Liver (tissue), 9 donors: Measurements from ENCODE around the gene ZBTB17. TPM values are rescaled to one million over a fixed set of nuclear protein-coding genes. Genes with fewer than 3 reads are reported as not detected.

Experiments
- DNase-seq: peaks from one replicate; pipeline ENCODE4 v3.0.0-alpha.2; 2017; ENCODE audit warnings: low spot score
- H3K27ac ChIP-seq, 2 donors: one replicate each; pipeline ENCODE4 v1.7.0; 2013; ENCODE audit warnings: inconsistent platforms in 2 of 2, low read length in 2 of 2, control low read depth in 1 of 2, low read depth in 1 of 2, mild to moderate bottlenecking in 1 of 2
- H3K27me3 ChIP-seq, 4 donors: one replicate each; pipeline versions ENCODE4 v1.6.1 to v1.7.0; 2013; ENCODE audit warnings: low read length in 3 of 4, inconsistent platforms in 1 of 4, mild to moderate bottlenecking in 1 of 4, moderate library complexity in 1 of 4; ENCODE audit not compliant: control insufficient read depth in 4 of 4, insufficient read depth in 4 of 4
- H3K36me3 ChIP-seq, 4 donors: one replicate each; pipeline versions ENCODE4 v1.6.1 to v1.7.0; 2013; ENCODE audit warnings: low read length in 3 of 4, mild to moderate bottlenecking in 3 of 4, low read depth in 1 of 4, moderate library complexity in 1 of 4; ENCODE audit not compliant: control insufficient read depth in 4 of 4, insufficient read depth in 3 of 4
- H3K4me1 ChIP-seq, 4 donors: one replicate each; pipeline versions ENCODE4 v1.6.1 to v1.7.0; 2013; ENCODE audit warnings: low read length in 3 of 4, mild to moderate bottlenecking in 3 of 4, moderate library complexity in 1 of 4; ENCODE audit not compliant: control insufficient read depth in 4 of 4, insufficient read depth in 4 of 4
- H3K4me3 ChIP-seq, 3 donors: one replicate each; pipeline versions ENCODE4 v1.6.1 to v1.7.0; 2013; ENCODE audit warnings: low read length in 3 of 3, control low read depth in 1 of 3, low read depth in 1 of 3, mild to moderate bottlenecking in 1 of 3
- H3K9ac ChIP-seq, 2 donors: one replicate each; pipeline ENCODE4 v1.7.0; 2013; ENCODE audit warnings: low read length in 2 of 2, mild to moderate bottlenecking in 2 of 2, moderate library complexity in 2 of 2, control low read depth in 1 of 2, low read depth in 1 of 2
- H3K9me3 ChIP-seq, 4 donors: one replicate each; pipeline versions ENCODE4 v1.6.1 to v1.7.0; 2013; ENCODE audit warnings: low read length in 3 of 4; ENCODE audit not compliant: control insufficient read depth in 4 of 4
- EGR1 ChIP-seq, 2 donors: IDR thresholded peaks; 2 replicates each; pipeline ENCODE4 v1.6.1; 2016 to 2018; ENCODE audit warnings: antibody characterized with exemption in 2 of 2, low read depth in 2 of 2
- FOXA1 ChIP-seq: IDR thresholded peaks from 2 replicates; pipeline ENCODE4 v1.6.1; 2016; ENCODE audit warnings: antibody characterized with exemption
- FOXA2 ChIP-seq: IDR thresholded peaks from 2 replicates; pipeline ENCODE4 v1.6.1; 2016; ENCODE audit warnings: antibody characterized with exemption
- GABPA ChIP-seq, 2 donors: IDR thresholded peaks in 1 of 2; conservative IDR thresholded peaks in 1 of 2; 2 replicates each; pipeline ENCODE4 v1.6.1; 2016; ENCODE audit warnings: antibody characterized with exemption in 2 of 2, mild to moderate bottlenecking in 1 of 2, moderate library complexity in 1 of 2
- HNF4A ChIP-seq, 2 donors: conservative IDR thresholded peaks; 2 replicates each; pipeline ENCODE4 v1.6.1; 2016; ENCODE audit warnings: antibody characterized with exemption in 2 of 2, mild to moderate bottlenecking in 2 of 2
- NR2F2 ChIP-seq: IDR thresholded peaks from 2 replicates; pipeline ENCODE4 v1.6.1; 2016; ENCODE audit warnings: antibody characterized with exemption
- RAD21 ChIP-seq, 2 donors: IDR thresholded peaks; 2 replicates each; pipeline ENCODE4 v1.6.1; 2016; ENCODE audit warnings: antibody characterized with exemption in 2 of 2, mild to moderate bottlenecking in 2 of 2
- TAF1 ChIP-seq: conservative IDR thresholded peaks from 2 replicates; pipeline ENCODE4 v1.6.1; 2016; ENCODE audit warnings: antibody characterized with exemption, mild to moderate bottlenecking
- YY1 ChIP-seq: IDR thresholded peaks from 2 replicates; pipeline ENCODE4 v1.6.1; 2016; ENCODE audit warnings: antibody characterized with exemption, mild to moderate bottlenecking
- WGBS: extraction: QIAGEN DNeasy Blood & Tissue Kit; methylation state at CpG from one replicate; pipeline ENCODE4 v1.1.7; 2013; 5-methylcytosine and 5-hydroxymethylcytosine counted together
- polyA plus RNA-seq, 2 donors: library from polyadenylated mRNA; stranded (reverse) in 1 of 2; unstranded in 1 of 2; fragments of 200-250 nt in 1 of 2; fragments of >200 nt in 1 of 2; fragmentation: Nextera tagmentation in 1 of 2; extraction: Ambion mirVana in 1 of 2; gene quantifications; one replicate each; pipeline versions ENCODE4 v1.2.1 to v1.2.3, GENCODE V29; 2013 to 2015
- total RNA-seq, 2 donors: library from RNA; depleted of rRNA; stranded (reverse); fragments of >200 nt; gene quantifications; one replicate each; pipeline ENCODE4 v1.2.3, GENCODE V29; 2014
- TF ChIP-seq, protein P1 (sequence below): fragments of 150-350 bp; IDR thresholded peaks from 2 replicates; pipeline ENCODE4 v1.5.1; 2017; ENCODE audit warnings: improper control_type of control experiment, low read depth, low read length; ENCODE audit not compliant: missing input control
- TF ChIP-seq, protein P2 (sequence below): IDR thresholded peaks from 2 replicates; pipeline ENCODE4 v1.6.1; 2016; ENCODE audit warnings: antibody characterized with exemption
- TF ChIP-seq, protein P3 (sequence below): IDR thresholded peaks from 2 replicates; pipeline ENCODE4 v1.6.1; 2016; ENCODE audit warnings: antibody characterized with exemption
- donor health status: healthy.
- donor health status: healthy.
- donor health status: healthy.
- donor health status: healthy.
- donor health status: healthy.

Gene ZBTB17
- total and polyA plus RNA-seq, 4 donors: 8.9 to 15.1 (median 9.9) TPM

DNA sequence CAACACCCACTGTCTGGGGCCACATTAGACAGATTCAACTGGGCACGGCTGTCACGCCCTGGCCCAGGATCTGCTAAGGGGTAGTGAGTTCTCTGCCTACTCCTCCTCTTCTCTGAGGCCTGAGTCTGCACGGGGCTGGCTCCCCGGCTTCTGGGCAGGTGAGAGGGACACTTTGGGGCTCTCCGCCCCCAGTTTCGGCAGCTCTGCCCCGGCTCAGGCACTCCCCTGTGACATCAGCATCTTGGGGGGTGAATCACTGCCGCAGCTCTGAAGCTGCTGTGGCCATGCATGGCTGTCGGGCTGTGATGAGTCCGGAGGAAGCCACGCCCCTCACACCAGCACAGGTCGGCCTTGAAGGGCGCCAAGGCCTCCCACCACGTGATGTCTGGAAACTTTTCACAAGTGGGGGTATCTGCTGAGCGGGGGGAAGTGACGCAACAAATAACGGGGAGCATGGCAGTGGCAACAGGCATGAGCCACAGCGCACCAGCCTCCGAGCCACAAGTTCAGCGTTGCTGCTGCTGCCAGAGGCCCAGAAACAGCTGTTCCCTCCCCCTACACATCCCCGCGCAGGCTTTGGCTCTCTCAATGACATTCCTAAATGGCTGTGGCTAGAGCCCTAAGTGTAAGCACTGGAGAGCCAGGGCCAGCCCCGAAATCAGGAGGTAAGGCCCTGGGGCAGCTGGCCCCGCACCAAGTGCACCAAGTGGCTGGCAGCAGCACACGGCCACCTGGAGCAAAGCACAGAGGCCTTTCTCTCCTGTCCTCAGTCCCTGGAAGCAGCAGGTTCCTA, 26.3 kb downstream of the ZBTB17 start:
- H3K36me3 ChIP-seq: peaks cover 3 to 33% (median 9%) of the 10 kb centered on the region in 4 donors
- TF ChIP-seq NR2F2: peak; percentile 18
- TF ChIP-seq FOXA2: no peak
- H3K9me3 ChIP-seq: no peaks in the 10 kb centered on the region
- peaks cover 0 to 4% (median 1%) of the 10 kb centered on the region in 4 donors for H3K4me1 ChIP-seq
- DNase-seq: no peak
- peak overlapping the region; percentile 40 to 49 for H3K27ac ChIP-seq
- no peak overlapping the region for H3K9ac ChIP-seq
- H3K4me3 ChIP-seq: no peak overlapping the region
- H3K27me3 ChIP-seq: no peaks in the 10 kb centered on the region
- 60% methylated on average over 25 of the region's 25 CpGs for WGBS

DNA sequence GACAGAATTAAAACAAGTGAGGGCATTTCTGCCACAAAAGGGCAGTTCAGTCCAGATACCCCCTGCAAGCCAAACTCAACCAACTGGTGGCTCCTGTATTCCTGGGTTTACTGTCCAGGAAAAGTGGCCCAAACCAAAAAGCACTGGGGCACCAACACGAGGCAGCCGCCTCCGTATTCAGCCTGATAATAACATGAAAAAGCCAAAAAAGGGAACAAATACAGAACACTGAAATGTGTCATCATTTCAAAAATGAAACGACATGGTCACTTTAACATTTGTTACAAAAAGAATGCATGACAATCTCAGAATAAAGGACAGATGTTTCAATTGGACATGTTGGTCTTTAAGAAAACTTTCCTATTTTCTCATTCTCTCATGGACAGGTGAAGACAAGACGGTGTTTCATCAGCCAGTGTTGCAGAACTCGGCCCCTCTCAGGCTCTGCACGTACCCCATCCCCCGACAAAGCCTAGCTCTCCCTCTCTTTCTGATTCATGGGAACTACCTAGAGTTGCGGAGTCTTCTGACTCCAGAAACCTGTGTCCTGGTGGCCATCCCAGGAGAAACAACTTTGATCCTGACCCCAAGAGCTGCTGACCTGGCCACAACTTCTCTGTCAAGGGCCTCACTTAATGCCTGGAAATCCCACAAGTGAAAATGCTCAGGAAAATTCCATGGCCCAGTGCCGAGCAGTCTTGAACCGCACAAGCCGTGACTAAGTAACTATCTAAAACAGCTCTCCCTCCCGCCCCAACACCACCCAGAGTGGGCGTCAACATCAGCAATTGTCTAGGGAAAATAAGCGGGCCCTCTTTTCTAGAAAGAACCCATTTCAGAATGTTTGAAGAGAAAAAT, 27.1 kb downstream of the ZBTB17 start:
- no peaks in the 10 kb centered on the region for H3K27me3 ChIP-seq
- no peaks in the 10 kb centered on the region for H3K9me3 ChIP-seq
- H3K9ac ChIP-seq: no peak overlapping the region
- H3K27ac ChIP-seq: peak overlapping the region; percentile 28 to 49
- WGBS: 86% methylated on average over 15 of the region's 15 CpGs
- H3K36me3 ChIP-seq: peaks cover 8 to 42% (median 10%) of the 10 kb centered on the region in 4 donors
- TF ChIP-seq, protein P1, sequence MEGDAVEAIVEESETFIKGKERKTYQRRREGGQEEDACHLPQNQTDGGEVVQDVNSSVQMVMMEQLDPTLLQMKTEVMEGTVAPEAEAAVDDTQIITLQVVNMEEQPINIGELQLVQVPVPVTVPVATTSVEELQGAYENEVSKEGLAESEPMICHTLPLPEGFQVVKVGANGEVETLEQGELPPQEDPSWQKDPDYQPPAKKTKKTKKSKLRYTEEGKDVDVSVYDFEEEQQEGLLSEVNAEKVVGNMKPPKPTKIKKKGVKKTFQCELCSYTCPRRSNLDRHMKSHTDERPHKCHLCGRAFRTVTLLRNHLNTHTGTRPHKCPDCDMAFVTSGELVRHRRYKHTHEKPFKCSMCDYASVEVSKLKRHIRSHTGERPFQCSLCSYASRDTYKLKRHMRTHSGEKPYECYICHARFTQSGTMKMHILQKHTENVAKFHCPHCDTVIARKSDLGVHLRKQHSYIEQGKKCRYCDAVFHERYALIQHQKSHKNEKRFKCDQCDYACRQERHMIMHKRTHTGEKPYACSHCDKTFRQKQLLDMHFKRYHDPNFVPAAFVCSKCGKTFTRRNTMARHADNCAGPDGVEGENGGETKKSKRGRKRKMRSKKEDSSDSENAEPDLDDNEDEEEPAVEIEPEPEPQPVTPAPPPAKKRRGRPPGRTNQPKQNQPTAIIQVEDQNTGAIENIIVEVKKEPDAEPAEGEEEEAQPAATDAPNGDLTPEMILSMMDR: no peak
- TF ChIP-seq GABPA (IDR thresholded peaks at IDR 0.05 in 1 of 2, conservative IDR thresholded peaks at IDR 0.05 in 1 of 2) (no peak), FOXA1 (no peak), YY1 (no peak), RAD21 (IDR thresholded peaks at IDR 0.05) (no peak), HNF4A (conservative IDR thresholded peaks at IDR 0.05) (no peak), NR2F2 (no peak), TAF1 (no peak), EGR1 (IDR thresholded peaks at IDR 0.05; ENCODE audit: low read depth in 2 of 2) (no peak)
- TF ChIP-seq, protein P2, sequence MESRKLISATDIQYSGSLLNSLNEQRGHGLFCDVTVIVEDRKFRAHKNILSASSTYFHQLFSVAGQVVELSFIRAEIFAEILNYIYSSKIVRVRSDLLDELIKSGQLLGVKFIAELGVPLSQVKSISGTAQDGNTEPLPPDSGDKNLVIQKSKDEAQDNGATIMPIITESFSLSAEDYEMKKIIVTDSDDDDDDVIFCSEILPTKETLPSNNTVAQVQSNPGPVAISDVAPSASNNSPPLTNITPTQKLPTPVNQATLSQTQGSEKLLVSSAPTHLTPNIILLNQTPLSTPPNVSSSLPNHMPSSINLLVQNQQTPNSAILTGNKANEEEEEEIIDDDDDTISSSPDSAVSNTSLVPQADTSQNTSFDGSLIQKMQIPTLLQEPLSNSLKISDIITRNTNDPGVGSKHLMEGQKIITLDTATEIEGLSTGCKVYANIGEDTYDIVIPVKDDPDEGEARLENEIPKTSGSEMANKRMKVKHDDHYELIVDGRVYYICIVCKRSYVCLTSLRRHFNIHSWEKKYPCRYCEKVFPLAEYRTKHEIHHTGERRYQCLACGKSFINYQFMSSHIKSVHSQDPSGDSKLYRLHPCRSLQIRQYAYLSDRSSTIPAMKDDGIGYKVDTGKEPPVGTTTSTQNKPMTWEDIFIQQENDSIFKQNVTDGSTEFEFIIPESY: no peak
- TF ChIP-seq, protein P3, sequence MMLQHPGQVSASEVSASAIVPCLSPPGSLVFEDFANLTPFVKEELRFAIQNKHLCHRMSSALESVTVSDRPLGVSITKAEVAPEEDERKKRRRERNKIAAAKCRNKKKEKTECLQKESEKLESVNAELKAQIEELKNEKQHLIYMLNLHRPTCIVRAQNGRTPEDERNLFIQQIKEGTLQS: no peak
- peaks cover 0 to 4% (median 1%) of the 10 kb centered on the region in 4 donors for H3K4me1 ChIP-seq
- DNase-seq: no peak
- no peak overlapping the region for H3K4me3 ChIP-seq
